HG03039 (cell line): ENCODE data around the gene PAWR.
"Not testable (repeated sequence)": the region's sequence is repeated elsewhere in the genome, so short reads cannot be mapped to it uniquely, and the experiment has no call there.

ENCODE experiments used
- ATAC-seq: cut with Tn5 transposase; IDR thresholded peaks from one replicate; pipeline ENCODE4 v1.9.1; 2021; ENCODE audit warnings: mild to moderate bottlenecking, moderate library complexity; ENCODE audit not compliant: unreplicated experiment

PAWR gene

DNA sequence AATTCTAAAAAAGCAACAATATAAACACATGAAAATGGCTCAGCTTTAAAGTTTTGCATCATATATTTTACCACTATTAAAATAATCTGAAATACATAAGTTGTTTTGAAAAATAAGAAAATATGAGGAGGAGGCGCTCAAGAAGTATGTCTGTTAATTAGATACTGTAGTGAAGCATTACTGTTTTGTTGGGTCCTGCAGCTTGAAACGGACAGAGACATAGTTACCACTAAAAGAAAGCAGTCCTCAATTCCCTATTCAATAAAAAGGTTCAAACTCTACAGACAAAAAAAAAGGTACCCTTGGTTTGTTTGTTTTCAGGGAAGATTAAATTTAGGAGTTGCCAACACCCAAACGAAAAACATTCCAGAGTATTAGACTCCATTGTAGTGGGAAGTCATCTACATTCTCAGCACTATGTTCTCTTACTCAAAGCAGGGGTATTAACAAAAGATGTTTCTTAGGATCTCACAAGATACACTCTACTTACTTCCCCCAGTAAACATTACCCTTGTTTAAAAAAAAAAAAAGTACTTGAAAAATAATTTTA, 3.0 kb downstream of the PAWR start:
- ATAC-seq = no peak

DNA sequence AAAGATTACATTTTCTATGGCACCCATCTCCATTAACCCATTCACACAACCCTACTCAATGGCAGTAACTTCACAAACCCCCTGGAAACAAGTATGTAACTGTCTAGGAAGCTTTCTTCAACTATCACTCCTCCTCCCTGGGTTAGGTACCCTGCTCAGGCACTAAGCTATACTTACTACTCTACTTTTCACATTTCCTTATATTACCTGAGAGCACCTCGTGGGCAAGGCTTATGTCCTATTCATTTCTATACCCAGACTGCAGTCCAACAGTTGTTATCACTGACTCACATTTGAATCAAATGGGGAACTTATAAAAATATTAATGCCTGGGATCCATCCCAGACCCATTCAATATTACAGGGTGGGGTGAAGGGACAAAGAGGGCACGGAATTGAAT, 4.6 kb downstream of the PAWR start:
- no peak for ATAC-seq

DNA sequence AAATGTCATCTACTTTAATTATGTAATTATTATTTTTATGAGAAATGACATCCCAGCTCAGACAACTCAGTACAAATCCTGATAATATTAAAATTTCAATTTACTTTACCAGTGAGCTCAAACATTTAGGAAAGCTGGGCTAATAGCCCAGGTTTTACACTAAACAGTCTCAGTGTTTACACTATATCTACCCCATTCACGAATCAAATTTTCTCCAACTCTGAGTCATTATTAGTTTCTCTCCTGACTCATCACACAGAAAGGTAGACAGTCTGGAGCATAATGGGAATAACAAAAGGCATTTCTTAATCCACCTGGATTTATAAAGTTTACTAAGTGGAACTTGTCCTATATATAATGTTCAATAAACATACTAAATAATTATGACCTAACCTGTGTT, 5.7 kb downstream of the PAWR start:
- ATAC-seq = no peak

DNA sequence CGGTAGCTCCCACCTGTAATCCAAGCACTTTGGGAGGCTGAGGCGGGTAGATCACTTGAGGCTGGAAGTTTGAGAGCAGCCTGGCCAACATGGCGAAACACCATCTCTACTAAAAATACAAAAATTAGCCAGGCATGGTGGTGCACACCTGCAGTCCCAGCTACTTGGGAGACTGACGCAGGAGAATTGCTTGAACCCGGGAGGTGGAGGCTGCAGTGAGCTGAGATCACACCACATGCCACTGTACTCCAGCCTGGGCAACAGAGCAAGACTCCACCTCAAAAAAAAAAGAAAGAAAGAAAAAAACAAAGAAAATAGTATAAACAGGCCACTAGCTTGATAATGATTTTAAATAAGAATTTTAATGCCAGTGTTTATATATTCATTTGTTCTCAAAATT, 6.4 kb downstream of the PAWR start:
- ATAC-seq = not testable (repeated sequence)

DNA sequence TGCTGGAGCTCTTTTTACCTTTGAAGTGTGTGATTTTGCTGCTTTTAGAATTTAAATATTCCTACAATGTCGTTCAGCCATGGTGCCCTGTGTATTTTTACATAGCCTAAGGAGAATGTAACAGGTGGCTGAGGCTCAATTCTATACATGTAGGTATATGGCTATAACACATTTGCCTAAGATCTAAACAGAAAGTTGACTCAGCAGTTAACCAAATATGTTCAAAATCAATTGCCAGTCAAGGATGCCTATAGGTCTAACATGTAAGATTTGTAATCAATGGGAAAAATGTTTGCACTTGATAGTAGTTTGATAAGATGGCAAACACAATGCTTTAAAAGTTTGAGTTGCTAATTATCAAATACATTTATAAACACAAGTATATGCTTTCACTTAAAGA, 8.2 kb downstream of the PAWR start:
- ATAC-seq = no peak

DNA sequence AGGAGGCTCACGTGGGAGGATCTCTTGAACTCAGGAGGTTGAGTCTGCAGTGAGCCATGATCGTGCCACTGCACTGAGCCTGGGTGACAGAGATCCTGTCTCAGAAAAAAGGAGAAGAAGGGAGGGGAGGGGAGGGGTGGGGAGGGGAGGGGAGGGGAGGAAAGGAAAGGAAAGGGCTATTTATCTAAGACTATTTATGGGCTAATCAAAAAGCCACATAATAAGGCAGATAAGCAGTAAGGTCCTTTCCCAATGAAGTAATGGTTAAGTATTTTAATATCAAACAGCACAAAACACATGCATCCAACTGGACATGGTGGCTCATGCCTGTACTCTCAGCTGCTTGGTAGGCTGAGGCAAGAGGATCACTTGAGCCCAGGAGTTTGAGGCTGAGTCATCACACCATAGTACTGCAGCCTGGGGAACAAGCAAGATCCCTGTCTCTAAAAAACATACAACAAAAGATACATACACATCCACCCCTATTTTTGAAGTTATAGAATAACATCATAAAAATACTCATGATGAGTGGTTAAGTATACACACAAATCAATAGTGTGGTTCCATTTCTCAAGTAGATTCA, 9.7 kb downstream of the PAWR start:
- ATAC-seq = no peak

DNA sequence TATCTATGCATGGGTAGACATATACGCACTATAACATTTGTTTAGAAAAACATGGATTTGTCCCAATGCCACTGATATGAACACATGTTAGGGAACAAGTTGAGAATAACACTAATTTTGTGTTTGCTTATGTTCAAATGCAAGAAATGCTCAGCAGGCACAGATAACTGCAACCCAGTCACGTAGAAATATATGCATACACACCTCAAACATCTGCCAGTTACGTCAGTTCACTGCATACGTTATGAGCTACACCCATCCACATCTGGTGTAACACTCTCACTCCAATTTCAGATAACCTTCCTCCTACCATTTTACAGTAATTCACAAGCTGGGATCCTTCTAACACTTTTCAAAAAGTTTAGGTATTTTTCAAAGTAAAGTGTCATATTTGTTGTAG, 10.7 kb downstream of the PAWR start:
- no peak for ATAC-seq

DNA sequence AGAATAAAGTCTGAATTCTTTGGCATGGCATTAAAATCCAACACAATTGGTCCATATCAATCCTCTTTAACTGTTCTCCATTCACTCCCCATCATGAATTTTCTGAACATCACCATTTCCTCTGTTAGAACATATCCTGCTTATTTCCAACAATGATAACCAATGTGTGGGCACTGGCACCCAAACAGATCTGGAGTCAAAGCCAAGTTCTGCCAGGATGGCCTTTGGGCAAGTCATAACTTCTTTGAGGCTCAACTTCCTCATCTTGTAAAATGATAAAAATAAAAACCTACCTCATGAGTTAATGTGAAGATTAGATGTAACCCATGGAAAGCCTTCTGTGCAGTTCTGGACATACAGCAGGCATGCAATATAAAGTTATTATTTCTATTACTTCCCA, 12.5 kb downstream of the PAWR start:
- ATAC-seq = no peak

DNA sequence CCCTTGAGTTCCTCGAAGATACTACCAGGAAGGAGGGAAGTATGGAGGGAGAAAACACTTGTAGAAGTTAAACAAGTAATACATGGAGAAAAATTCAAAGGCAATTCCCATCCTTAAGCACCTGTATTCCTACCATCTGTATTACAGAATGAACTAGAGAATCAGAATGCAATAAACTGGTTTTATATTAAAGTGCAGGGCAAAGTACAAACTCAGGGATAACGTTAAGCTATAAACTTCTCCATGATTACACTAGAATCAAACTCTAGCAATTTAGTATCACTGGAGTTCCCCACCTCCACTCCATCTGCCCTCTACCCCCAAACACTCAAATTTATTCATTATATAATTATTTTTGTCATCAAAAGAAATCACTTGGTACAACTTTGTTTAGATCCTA, 13.1 kb downstream of the PAWR start:
- ATAC-seq = no peak

DNA sequence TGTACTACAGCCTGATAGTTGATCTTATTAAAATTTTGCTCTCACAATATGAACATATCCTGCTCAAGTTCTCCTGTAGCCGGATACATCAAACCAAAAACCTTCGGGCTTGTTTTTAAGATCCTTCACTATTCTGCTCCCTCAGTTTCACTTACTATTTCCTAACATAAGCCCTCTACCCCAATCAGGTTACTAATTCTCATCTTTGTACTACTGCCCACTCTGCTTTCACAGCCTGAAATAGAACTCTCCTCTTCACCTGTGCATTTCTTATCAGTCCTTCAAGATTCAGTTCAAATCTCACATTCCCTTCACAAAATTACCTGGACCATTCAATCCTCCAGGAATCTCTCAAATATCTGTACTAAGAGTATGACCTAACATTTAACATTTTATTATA, 14.2 kb downstream of the PAWR start:
- ATAC-seq = no peak

DNA sequence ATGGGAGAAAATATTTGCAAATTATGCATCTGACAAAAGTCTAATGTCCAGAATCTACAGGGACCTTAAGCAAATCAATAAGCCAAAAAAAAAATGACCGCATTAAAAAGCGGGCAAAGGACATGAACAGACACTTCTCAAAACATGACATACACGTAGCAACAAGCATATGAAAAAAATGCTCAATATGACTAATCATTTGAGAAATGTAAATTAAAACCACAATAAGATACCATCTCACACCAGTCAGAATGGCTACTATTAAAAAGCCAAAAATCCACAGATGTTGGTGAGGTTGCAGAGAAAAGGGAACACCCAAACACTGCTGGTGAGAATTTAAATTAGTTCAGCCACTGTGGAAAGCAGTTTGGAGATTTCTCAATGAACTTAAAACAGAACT, 16.1 kb downstream of the PAWR start:
- no peak for ATAC-seq

DNA sequence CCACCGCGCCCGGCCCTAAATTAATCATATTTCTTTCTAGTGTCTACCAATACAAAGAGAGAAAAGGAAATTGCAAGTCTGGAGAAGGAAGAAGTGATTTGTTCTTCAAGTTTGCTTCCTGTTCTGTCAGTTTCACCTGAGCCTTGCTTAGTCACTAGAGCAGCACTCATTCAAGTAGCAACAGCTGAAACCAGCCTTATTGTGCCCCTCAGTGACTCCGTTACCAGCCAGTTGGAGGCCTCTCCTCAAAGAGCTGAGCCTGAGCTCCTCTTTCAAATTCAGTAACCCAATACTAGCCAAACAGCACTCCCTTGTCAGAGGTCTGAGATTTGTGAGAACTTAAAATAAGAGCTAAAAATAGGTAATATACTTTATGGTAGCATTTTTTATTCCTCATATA, 17.4 kb downstream of the PAWR start:
- no peak for ATAC-seq

DNA sequence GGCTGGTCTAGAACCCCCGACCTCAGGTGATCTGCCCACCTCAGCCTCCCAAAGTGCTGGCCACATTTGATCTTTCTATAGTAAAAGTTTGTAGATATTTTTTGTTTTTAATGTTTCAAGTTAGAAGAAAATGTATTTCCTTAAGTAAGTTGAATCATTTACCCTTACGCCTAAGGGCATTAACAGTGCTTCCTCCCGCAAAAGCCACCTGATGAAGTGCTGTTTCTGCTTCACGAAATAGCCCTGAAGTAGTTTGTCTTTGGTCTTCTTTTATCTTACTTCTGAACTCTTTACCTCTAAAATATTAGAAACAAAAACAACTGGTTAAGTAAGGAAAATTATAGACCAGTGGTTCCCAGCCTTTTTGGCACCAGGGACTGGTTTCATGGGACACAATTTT, 22.7 kb downstream of the PAWR start:
- ATAC-seq = no peak

DNA sequence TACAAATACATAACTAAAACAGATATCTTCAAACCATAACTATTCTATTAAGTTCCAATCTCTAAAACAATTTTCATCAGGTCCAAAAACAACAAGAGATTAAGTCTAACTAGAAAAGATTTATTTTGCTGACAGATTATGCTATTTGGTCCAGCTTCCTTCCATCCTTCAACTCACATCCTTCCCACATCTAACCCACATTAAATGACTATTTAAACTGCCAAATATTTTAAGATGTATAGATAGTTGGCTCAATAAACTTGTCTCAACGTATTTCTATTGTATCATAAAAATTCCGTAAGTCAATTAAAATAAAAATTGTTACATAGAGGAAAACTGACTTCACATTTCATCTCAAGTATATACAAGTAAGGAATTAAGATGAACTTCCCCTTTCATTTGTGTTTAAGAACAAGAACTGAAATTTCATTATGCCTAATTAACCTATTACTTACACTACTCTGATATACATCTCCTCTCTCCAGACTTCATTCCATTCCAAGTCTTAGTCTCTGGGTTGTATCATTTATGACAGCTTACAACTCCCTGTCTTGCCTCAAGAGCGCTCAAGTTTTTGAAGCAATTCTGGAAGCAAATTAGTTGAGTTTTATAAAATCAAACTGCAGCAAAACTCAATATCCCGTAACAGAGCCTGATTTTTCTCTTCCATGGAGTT, 25.4 kb downstream of the PAWR start:
- no peak for ATAC-seq

DNA sequence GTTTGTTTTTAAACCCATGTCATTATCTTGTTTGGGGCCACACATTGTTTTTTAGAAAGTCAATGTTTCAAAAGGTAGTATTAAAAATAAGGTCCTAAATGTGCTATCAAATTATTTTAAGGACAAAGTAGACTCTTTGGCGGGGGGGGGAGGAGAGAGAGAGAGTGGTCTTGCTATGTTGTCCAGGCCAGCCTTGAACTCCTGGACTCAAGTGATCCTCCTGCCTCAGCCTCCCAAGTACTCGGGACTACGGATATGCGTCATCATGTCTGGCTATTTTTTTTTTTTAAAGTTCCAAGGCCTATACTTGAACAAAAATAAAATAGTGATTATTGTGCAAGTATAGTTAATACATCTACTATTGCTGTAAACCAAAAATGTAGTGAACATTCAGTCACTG, 26.2 kb downstream of the PAWR start:
- ATAC-seq = no peak

DNA sequence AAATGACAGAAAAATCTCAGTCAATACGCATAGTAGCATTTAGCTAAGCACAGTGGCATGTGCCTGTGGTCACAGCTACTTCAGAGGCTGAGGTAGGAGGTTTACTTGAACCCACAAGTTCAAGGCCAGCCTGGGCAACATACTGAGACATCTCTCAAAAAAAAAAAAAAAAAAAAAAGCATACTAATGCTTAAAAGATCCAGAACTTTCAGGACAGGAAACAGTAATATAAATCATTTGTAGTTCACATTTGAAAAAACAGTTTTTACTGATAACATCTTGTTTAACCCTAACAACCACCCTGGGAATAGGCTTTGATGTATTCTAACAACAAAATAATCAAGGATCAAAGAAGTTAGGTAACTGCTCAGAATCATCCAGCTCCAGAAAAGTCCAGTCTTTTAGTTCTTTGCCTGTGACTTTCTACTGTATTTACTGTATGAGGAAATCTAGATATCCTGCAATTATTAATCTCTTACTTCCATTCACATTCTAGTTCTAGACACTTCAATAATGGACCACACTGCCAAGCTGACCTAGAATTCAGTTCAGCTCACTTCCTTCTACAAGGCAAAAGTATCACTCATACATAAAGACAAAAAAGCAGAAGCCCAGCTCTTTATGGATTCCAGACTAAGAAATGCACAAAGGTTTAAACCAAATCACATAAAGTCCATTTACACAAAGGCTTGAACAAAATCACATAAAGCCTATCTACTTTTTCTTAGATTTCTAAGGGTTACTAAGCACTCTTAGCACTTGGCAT, 28.5 kb downstream of the PAWR start:
- no peak for ATAC-seq

DNA sequence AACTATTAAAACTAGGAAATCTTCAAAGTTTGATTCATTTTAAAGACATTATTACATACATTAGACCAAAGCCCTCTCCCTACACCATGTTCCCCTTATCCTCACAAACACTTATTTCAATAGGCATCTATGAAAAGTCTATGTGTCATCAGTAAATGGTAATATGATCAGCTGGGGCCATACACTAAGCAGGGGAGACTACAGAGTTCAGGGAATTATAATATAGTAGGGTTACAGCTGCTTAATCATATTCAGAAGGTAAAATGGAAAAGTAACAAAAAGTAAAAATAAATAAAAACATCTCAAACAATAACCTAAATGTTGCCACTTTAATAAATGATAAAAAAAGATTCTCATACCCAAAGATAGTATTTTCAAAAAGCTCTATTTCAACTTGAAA, 29.1 kb downstream of the PAWR start:
- no peak for ATAC-seq

DNA sequence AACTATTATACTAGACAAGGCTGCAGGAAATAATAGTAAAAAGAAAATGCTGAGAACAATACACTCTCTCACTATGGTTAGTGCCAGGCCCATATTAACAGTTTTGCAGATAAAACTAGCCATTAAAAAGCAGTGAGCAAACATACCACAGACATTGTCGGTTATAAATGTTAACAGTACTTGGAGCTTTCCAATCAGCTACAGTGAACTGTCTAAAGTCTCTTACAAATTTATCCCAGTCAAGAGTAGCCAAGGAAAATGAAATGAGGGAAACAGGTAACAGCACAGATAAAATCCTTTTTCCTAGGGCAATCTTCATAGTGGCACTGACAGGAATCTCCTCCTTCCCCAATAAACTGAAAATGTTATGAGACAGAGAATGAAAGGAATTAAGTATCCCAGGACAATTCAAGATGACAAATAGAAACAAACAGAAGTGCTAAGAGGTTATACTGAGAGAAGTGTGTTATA, 30.8 kb downstream of the PAWR start:
- ATAC-seq = no peak

DNA sequence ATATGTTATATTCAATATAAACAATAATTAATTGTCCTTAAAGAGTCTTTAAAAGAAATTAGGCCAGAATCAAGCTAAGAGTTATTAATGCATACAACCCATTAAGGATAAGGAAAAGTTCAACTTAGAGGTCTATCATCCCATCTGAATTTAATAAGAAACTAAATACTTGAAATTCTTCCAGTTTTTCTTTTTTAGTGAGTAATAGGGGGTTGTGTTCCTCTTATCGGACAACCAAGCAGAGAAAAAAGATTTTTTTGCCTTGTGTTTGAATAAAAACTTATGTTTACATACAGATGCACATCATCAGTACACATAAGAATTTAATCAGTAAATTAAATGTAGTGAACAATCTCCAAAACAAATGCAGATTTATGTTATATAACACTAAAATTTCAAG, 32.5 kb downstream of the PAWR start:
- ATAC-seq = no peak

DNA sequence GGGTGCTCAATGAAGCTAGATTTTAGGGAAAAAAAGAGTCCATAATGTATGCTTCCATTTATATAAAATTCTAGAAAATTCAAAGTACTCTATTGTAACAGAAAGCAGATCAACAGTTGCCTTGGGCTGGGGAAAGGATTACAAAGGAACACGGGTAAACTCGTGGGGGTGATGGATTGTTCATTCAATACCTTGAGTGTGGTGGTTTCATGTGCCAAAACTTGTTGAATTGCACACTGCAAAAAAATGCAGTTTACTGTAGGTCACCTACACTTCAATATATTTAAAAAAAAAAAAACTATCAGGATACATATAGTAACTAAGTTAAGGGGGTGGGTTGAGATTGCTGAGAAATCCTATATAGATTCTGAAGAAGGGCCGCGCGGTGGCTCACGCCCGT, 33.6 kb downstream of the PAWR start:
- no peak for ATAC-seq

DNA sequence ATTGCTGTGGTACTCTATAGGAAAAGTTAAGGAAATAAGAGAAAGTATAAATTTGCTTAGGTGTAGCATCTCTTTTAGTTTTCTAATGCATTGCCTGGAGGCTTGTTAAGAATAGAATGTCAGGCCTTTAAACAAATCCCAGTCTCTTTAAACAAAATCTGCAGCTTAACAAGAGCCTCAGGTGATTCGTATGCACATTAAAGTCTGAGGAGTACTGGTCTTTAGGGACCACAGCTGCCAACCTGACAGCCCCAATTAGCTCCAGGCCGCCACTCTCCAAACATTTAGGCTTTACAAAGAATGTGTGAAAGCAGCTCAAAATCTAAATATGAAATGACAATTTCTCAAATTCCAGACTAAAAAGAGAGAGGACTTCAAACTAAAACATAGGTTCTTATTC, 35.7 kb downstream of the PAWR start:
- ATAC-seq = no peak

DNA sequence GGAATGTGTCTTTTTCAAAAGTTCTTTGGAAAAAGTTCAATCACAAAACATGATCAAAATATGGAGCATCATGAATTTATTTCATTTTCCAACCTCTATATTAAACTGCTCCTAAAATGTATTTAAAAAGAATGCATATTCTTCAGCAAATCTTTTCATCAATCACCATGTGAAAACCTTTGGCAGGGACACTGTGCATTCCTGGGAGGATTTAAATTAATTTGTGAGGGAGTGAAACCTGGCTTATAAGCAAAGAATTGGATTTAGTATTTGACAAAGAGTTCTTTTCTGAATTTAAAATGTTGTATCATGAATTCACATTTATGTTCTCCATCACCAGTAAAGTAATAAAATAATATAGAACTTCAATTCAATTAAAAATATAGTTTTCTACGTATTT, 38.2 kb downstream of the PAWR start:
- no peak for ATAC-seq
